Endothelial cell of umbilical vein (primary cell): ENCODE results near the gene ATP13A4. TPM values are rescaled to one million over a fixed set of nuclear protein-coding genes. Genes with fewer than 3 reads are reported as not detected.

Experiments
- BruUV-seq: library from RNA; stranded (reverse); fragments of 400-500 nt; replicated peaks from 2 replicates; lab custom pipeline; 2021; lab: Mats Ljungman, UMichigan
- CTCF ChIA-PET: fragments of 300-600, 350-600 bp; sonication (Branson Sonifier 250); formaldehyde crosslinking; loops from one replicate; lab custom pipeline; 2021; ENCODE audit warnings: antibody characterized with exemption, inconsistent platforms; lab: Charles Lee
- POLR2A ChIA-PET: fragments of 300-600, 350-600 bp; sonication (Branson Sonifier 250); formaldehyde crosslinking; loops from one replicate; lab custom pipeline; 2021; ENCODE audit warnings: antibody characterized with exemption, inconsistent platforms; lab: Charles Lee
- DNase-seq: peaks from one replicate; pipeline ENCODE4 v3.0.0-alpha.2; 2011; ENCODE audit warnings: low read depth, low spot score
- FAIRE-seq: peaks from 2 replicates; lab custom pipeline; 2011; peaks lifted over from hg19 to GRCh38; lab: Jason Lieb, UNC
- H2AFZ ChIP-seq: 2 replicates; pipeline ENCODE4 v1.6.0; 2012; ENCODE audit warnings: low read depth, low read length, control low read depth, inconsistent platforms
- H3K27ac ChIP-seq: 2 replicates; pipeline ENCODE4 v1.5.1; 2011; ENCODE audit warnings: low read depth, mild to moderate bottlenecking, control low read depth, low read length, moderate library complexity; ENCODE audit not compliant: insufficient read depth
- H3K27me3 ChIP-seq, 2 experiments: 2 replicates each; pipeline versions ENCODE4 v1.6.0 to v1.6.1; 2011; ENCODE audit warnings: low read length in 2 of 2, mixed read lengths in 1 of 2; ENCODE audit not compliant: control insufficient read depth in 2 of 2, insufficient read depth in 2 of 2
- H3K36me3 ChIP-seq, 2 experiments: 2 replicates in 1 of 2; 3 replicates in 1 of 2; pipeline ENCODE4 v1.5.1; 2011; ENCODE audit warnings: low read length in 2 of 2, mild to moderate bottlenecking in 1 of 2, moderate library complexity in 1 of 2; ENCODE audit not compliant: control insufficient read depth in 2 of 2, insufficient read depth in 2 of 2; ENCODE audit errors: extremely low read depth in 1 of 2
- H3K4me1 ChIP-seq: 3 replicates; pipeline ENCODE4 v1.5.1; 2011; ENCODE audit warnings: mild to moderate bottlenecking, low read length; ENCODE audit not compliant: control insufficient read depth, insufficient read depth; ENCODE audit errors: extremely low read depth
- H3K4me2 ChIP-seq: 2 replicates; pipeline ENCODE4 v1.6.1; 2011; ENCODE audit warnings: low read length, control low read depth, mixed read lengths; ENCODE audit not compliant: insufficient read depth
- H3K4me3 ChIP-seq, 3 experiments: fragments of 200-600 bp in 1 of 3; sonication (generic), shearing (Covaris generic) in 1 of 3; replicated peaks in 1 of 3; 2 replicates each; pipeline ENCODE4 v1.5.1; 2011 to 2016; ENCODE audit warnings: control low read depth in 3 of 3, low read length in 3 of 3, mild to moderate bottlenecking in 2 of 3, inconsistent platforms in 1 of 3, low read depth in 1 of 3, moderate library complexity in 1 of 3; ENCODE audit not compliant: insufficient read depth in 1 of 3
- H3K79me2 ChIP-seq: 2 replicates; pipeline ENCODE4 v1.6.0; 2012; ENCODE audit warnings: low read length, inconsistent platforms; ENCODE audit not compliant: control insufficient read depth, insufficient read depth
- H3K9ac ChIP-seq: replicated peaks from 2 replicates; pipeline ENCODE3; 2011; ENCODE audit warnings: low read length, control low read depth; ENCODE audit not compliant: insufficient read depth; ENCODE audit errors: extremely low read depth
- H3K9me1 ChIP-seq: replicated peaks from 3 replicates; pipeline ENCODE4 v1.6.0; 2011; ENCODE audit warnings: mild to moderate bottlenecking, low read length; ENCODE audit not compliant: control insufficient read depth, insufficient read depth; ENCODE audit errors: extremely low read depth
- H3K9me3 ChIP-seq: replicated peaks from 2 replicates; pipeline ENCODE4 v1.5.1; 2012; ENCODE audit warnings: low read length, inconsistent platforms; ENCODE audit not compliant: control insufficient read depth, insufficient read depth
- H4K20me1 ChIP-seq: replicated peaks from 2 replicates; pipeline ENCODE3; 2011; ENCODE audit warnings: mild to moderate bottlenecking, low read length; ENCODE audit not compliant: control insufficient read depth, insufficient read depth; ENCODE audit errors: extremely low read depth
- CTCF ChIP-seq, 2 donors: IDR thresholded peaks; 1 replicate in 1 of 2; 2 replicates in 1 of 2; pipeline ENCODE4 v1.5.1; 2011; ENCODE audit warnings: low read length in 2 of 2, mild to moderate bottlenecking in 2 of 2, moderate library complexity in 2 of 2, control low read depth in 1 of 2, inconsistent platforms in 1 of 2, low read depth in 1 of 2; ENCODE audit not compliant: insufficient read depth in 1 of 2; ENCODE audit errors: extremely low read depth in 1 of 2
- EZH2 ChIP-seq: IDR thresholded peaks from 2 replicates; pipeline ENCODE4 v1.6.1; 2012; ENCODE audit warnings: borderline replicate concordance, low read depth, mild to moderate bottlenecking, moderate library complexity, low read length, inconsistent platforms; ENCODE audit not compliant: severe bottlenecking
- FOS ChIP-seq: IDR thresholded peaks from 2 replicates; pipeline ENCODE4 v1.6.1; 2011; ENCODE audit warnings: mild to moderate bottlenecking, low read length, moderate library complexity, borderline replicate concordance; ENCODE audit not compliant: insufficient read depth
- JUN ChIP-seq: IDR thresholded peaks from 2 replicates; pipeline ENCODE4 v1.6.1; 2011; ENCODE audit warnings: borderline replicate concordance, low read depth; ENCODE audit not compliant: insufficient read length, insufficient read depth
- MAX ChIP-seq: IDR thresholded peaks from 2 replicates; pipeline ENCODE4 v1.6.1; 2011; ENCODE audit not compliant: insufficient read depth, insufficient read length
- MYC ChIP-seq: IDR thresholded peaks from one replicate; pipeline ENCODE4 v1.6.1; 2011; ENCODE audit warnings: mild to moderate bottlenecking, low read depth, low read length
- POLR2A ChIP-seq: IDR thresholded peaks from 2 replicates; pipeline ENCODE4 v1.6.1; 2012; ENCODE audit warnings: low read depth, mild to moderate bottlenecking, control low read depth, low read length
- POLR2AphosphoS5 ChIP-seq: IDR thresholded peaks from 2 replicates; pipeline ENCODE4 v1.6.1; 2012; ENCODE audit warnings: low read depth, mild to moderate bottlenecking, control low read depth, low read length, moderate library complexity; ENCODE audit not compliant: insufficient read depth
- dilution Hi-C: fragments of 300-500 bp; cut with MboI; formaldehyde crosslinking; loops from one replicate; pipeline ENCODE4 v1.15.0; 2019; ENCODE audit warnings: low sequenced_read_pairs; ENCODE audit not compliant: extremely low pct_ligation_motif_present
- intact Hi-C: fragments of 100-400 bp; cut with micrococcal nuclease; formaldehyde crosslinking; loops from one replicate; pipeline ENCODE4 v1.10.0; 2022
- polyA plus RNA-seq, 4 experiments: library from polyadenylated mRNA; depleted of rRNA in 3 of 4; stranded (reverse) in 3 of 4; unstranded in 1 of 4; fragments of >200 nt; gene quantifications; 2 replicates each; pipeline versions ENCODE4 v1.2.1 to v1.2.3, GENCODE V29; 2011 to 2012; ENCODE audit warnings: missing spikeins in 1 of 4
- total RNA-seq: library from RNA; stranded (reverse); gene quantifications from 2 replicates; pipeline ENCODE4 v1.2.3, GENCODE V29; 2021

The ATP13A4 gene
- total and polyA plus RNA-seq, 2 donors (not counting 3 experiments of a cell fraction or from before 2014, with no cell fraction given): not detected

- no peak for DNase-seq
- no peaks in the 10 kb centered on the region for H3K9me3 ChIP-seq
- H3K4me1 ChIP-seq: no peaks in the 10 kb centered on the region
- H3K4me3 ChIP-seq: no peak overlapping the region
- CTCF ChIA-PET: no interaction called here
- no peak overlapping the region for H2AFZ ChIP-seq
- H3K9ac ChIP-seq: no peak overlapping the region
- no peaks in the 10 kb centered on the region for H3K27me3 ChIP-seq
- H3K9me1 ChIP-seq: no peaks in the 10 kb centered on the region
- no TSS peak for BruUV-seq
- FAIRE-seq: no peak
- intact Hi-C loops (no loop called here), dilution Hi-C loops (no loop called here)
- TF ChIP-seq MYC (no peak), EZH2 (no peak), POLR2AphosphoS5 (no peak), FOS (no peak), JUN (no peak), CTCF (IDR thresholded peaks at IDR 0.05; ENCODE audit: extremely low read depth in 1 of 2, insufficient read depth in 1 of 2, low read depth in 1 of 2, low read length in 2 of 2) (no peak), POLR2A (no peak), MAX (no peak)
- H3K27ac ChIP-seq: no peak overlapping the region
- no peaks in the 10 kb centered on the region for H3K36me3 ChIP-seq
- H3K4me2 ChIP-seq: no peak overlapping the region
- H3K79me2 ChIP-seq: no peaks in the 10 kb centered on the region
- H4K20me1 ChIP-seq: no peaks in the 10 kb centered on the region
- POLR2A ChIA-PET: no interaction called here
These were observed 47.1 kb downstream of the ATP13A4 start for GRCh38 chr3:193507566-193507965.
